D721Med (cell line): Measurements from ENCODE around the gene PLPP4.

ENCODE experiments used
- DNase-seq: peaks from one replicate; pipeline ENCODE4 v3.0.0; 2011; ENCODE audit warnings: low spot score; ENCODE audit not compliant: insufficient read length
- FAIRE-seq: peaks from 2 replicates; lab custom pipeline; 2011; peaks lifted over from hg19 to GRCh38; lab: Jason Lieb, UNC
- TF ChIP-seq, protein P1 (sequence below): IDR thresholded peaks from 2 replicates; pipeline ENCODE4 v1.5.1; 2012; ENCODE audit warnings: mild to moderate bottlenecking, control low read depth; ENCODE audit not compliant: insufficient read depth; ENCODE audit errors: missing control alignments

Gene PLPP4

DNA sequence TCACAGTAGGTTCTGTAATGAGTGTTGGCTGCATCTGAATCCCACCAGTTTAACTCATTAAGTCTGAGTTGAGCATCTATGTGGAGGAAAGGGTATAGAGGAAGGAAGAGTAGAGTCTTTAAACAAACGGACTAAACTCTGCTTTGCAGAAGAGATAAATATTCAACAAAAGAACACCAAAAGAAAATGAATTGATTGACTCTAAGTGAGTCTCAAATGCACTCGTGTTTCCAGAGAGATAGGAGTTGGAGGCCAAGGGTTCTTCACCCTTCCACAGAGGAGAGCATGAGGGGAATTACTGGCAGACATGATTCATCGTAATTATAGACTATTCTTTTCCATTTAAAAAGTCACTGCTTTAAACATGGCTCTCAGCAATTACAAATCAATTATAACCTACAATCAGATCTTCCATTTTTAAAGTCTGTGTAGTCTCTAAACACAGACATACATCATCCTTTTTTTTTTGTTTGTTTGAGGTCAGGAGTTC lies 56.3 kb downstream of the PLPP4 start:
- TF ChIP-seq, protein P1, sequence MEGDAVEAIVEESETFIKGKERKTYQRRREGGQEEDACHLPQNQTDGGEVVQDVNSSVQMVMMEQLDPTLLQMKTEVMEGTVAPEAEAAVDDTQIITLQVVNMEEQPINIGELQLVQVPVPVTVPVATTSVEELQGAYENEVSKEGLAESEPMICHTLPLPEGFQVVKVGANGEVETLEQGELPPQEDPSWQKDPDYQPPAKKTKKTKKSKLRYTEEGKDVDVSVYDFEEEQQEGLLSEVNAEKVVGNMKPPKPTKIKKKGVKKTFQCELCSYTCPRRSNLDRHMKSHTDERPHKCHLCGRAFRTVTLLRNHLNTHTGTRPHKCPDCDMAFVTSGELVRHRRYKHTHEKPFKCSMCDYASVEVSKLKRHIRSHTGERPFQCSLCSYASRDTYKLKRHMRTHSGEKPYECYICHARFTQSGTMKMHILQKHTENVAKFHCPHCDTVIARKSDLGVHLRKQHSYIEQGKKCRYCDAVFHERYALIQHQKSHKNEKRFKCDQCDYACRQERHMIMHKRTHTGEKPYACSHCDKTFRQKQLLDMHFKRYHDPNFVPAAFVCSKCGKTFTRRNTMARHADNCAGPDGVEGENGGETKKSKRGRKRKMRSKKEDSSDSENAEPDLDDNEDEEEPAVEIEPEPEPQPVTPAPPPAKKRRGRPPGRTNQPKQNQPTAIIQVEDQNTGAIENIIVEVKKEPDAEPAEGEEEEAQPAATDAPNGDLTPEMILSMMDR = no peak
- FAIRE-seq (no peak), DNase-seq (no peak)

DNA sequence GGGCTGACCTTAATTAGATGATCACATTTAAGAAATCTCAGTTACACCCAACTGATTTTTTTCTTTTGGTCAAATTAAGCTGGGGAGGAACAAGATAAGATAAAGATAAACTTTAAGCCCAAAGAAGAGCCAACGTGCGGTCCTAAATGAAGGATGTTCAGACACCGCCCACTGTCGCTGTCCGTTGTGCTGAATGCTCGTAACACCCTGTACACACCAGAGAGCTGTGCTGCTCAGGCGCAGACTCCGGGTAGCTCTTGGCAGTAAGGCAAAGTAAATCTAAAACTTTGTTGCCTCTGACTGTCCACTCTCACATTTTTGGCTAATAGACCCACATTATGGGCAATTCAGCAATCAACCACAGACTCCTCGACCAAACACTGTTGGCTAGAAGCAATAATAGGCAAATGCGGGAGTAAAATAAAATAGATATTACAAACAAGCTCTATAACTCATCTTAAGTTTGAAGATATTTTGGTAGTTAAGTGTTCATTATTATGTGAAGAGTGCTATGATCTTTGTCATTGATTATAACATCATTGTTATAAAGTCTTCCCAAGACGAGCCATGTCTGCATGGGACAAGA lies 57.1 kb downstream of the PLPP4 start:
- DNase-seq (no peak), FAIRE-seq (no peak)
- TF ChIP-seq, protein P1 = no peak

DNA sequence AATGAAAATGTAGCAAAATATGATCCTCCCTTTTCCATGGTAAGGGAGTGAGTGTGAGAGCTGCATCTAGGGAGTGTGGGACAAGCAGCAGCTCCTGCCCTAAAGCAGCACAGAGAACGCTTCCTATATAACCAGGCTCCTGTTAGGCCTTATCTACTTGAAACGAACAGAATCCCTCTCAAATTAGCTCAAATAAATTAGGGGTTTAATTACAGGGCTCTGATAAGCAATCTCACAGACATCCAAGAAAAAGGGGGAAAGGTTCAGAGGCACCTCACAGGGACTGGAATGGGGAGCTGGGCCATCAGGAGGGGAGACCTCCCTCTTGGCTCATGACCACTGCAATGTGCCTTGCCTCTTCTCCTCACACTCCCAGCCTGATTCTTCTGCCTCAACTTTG lies 57.9 kb downstream of the PLPP4 start:
- TF ChIP-seq, protein P1 = no peak
- FAIRE-seq = no peak
- DNase-seq = no peak

DNA sequence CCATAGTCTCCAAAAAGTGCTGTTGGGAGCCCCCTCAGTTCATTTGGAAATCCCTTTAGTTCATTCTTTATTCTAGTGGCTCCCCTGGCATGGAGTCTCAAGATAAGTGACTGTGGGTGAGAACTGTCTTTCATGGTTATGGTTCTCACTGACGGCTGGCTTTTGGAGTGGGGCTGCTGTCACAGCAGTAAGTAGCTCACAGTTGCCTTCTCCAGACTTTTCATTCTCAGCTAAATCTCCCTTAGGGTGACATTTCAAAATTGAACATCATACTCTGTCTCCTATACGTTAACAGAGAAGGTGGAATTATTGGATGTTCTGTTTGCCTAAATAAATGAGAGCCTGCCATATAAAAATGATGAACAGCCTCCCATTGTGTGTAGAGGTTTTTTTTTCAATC lies 58.7 kb downstream of the PLPP4 start:
- FAIRE-seq = no peak
- TF ChIP-seq, protein P1 = no peak
- DNase-seq = no peak

DNA sequence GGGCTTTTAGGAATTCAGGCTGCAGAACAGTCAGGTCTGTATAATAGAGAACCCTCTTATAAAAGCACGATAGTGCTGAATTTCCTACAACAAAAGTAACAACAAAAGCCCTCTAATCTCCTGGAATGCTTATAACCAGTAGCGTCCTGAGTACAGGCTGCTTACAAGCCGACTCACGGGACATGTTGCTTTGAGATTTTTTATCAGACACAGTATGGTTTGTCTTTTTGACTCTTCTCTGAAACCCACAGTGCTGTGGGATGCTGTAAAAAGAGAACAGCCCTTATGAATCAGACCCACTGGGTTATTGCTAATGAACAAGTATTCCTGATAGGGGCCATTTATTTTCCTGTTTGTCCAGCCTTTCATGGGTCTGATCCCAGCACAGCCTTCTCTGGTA lies 59.4 kb downstream of the PLPP4 start:
- TF ChIP-seq, protein P1 = no peak
- no peak for DNase-seq
- FAIRE-seq = no peak

DNA sequence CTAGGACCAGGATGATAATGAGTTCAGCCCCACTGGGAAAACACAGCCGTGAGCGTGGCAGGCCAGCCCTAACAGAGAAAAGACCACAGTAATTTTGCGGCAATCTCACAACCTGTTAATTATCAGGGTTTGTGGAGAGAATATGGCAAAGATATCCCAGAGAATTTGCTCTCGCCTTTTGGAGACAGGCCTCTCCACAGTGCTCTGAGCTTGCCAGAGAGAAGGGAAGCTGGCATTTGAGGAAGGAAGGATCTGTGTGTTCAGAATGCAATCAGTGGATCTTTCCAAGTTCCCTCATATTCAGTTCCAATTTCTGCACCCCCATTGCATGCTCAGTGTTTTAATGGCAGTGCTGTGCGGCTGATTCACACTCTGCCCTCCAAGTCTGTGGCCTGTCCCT lies 60.2 kb downstream of the PLPP4 start:
- TF ChIP-seq, protein P1 = no peak
- no peak for FAIRE-seq
- DNase-seq = no peak

DNA sequence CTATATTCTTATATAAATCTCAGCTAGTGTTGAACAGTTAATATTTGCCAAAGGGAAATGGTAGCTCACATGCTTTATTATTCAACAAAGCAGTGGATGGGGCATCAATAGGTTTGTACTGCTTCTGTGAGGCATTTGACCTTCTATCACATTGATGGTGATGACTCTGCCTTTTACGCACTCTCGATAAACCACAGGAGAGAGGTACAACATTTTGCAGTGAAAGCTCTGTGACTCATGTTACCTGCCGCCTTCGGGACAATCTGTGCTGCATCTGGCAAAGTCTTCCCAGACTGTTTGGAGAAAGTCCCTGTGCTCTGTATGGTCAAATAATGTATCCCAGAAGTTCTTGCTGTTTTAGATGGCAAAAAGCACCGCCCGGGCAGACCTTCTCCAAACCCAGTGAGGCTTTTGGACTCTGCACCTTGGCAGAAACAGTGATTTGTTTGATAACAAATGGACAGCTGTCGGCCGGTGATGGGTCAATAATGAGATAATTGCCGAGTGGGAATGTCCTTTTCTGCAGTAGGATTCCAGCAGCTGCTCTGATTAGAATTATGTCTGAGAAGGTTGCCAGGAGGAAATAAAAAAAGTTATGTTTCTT lies 61.0 kb downstream of the PLPP4 start:
- no peak for DNase-seq
- TF ChIP-seq, protein P1 = no peak
- FAIRE-seq = no peak
